ENCODE measurements around the gene SHB.
"Not testable (repeated sequence)": the region's sequence is repeated elsewhere in the genome, so short reads cannot be mapped to it uniquely, and the experiment has no call there.

SHB gene

DNA sequence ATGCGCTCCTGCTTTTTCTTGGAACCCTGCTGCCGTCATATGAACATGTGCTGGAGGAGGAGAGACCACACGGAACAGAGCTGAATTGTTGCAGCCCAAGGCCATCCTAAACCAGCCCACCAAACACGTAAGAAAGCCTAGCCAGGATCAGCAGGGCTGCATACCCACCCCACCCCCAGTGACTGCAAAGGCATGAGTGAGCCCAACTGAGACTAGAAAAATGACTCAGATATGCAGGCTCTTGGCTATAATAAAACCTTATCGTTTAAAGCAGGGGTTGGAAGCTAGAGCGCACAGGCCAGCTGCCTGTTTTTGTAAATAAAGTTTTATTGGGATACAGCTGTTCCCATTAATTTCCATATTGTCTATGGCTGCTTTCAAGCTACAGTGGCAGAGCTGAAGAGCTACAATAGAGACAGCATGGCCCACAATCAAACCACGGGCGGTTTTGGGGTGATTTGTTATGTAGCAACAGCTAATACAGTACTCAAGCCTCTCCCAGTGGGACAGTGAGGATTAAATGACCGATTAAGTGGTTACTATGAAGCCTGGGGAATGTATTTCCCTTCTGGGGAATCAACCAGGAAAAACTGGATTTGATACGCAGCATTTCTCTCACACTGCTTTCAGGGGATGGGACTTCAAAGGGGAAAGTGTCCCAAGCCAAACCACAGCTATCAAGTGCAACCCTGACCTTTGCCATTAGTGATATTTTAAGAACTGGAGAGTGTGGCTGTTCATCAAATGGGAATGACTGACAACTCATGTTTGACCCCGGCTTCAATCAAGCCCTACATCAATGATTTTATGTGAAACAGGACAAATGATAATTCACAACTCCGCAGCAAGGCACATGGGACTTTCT lies 6.3 kb downstream of the SHB start:
- DNase-seq = no peak

GRCh38 chr9:38062106-38062497 lies 6.9 kb downstream of the SHB start:
- DNase-seq = no peak

GRCh38 chr9:38061326-38061977 lies 7.6 kb downstream of the SHB start:
- no peak for DNase-seq

- no peak for DNase-seq
Measured at GRCh38 chr9:38060681-38061080, 8.3 kb downstream of the SHB start.

DNA sequence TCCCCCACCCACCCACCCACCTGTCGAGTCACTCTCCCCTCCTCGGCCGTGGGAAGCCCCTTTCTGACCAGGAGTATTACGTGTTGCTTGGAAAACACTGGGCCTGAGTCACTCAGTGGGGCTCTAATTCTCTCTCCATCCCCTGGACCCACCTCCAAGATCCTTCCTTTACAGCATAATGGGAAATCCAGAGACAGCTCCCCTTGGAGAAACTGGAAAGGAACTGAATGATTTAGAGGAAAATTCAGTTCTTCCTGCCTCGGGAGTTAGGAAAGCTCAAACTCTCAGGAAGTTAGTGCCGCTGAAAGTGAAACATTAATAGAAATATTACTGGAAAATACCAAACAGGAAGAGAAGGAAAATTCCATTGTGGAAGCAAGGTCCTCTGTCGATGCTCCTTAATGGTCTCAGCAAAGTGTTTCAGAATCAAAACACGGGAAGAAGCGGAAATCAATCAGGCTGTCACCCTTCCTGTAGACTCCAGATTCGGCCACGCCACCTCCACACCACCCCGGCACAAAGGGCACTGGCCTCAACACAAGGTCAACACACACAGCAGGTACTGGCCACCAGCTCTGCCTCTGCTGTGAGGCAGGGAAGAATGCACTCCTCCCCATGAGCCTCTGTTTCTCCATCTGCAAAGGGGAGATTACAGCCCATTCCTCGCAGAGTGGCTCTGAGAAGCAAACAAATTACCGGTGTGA lies 9.6 kb downstream of the SHB start:
- no peak for DNase-seq

DNA sequence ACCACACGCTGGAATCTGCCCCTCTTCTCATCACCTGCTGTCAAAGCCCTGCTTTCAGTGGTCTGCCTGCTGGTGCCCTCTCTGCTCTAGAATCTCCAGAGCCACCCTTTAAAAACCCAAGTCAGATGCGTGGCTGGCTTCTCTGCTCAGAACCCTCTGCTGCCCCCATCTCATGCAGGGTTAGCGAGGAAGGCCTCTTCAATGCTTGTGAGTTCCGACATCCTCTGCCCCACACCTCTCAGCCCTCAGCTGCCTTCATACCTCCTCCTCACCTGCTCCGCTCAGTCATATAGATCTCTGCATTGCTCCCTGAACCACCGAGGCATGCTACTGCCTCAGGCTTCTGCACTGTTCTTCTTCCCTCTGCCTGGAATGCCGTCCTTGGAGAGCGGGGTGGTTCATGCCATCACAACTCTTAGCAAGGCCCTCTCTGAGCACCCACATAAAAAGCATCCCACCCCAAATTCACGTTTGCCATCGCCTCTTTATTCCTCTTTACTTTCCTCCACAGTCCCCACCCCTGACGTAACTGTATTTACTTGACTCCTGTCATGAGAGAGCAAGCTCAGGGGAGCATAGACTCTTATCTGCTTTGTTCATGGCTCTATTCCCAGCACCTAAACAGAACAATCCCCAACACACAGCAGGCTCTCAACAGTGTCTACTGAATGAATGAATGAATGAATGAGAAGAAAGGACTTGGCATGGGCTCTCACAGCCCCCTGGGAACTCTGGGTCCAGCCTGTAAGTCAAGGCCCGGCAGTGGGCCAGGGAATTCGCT lies 10.4 kb downstream of the SHB start:
- DNase-seq = no peak

GRCh38 chr9:38057416-38058195 lies 11.4 kb downstream of the SHB start:
- DNase-seq = no peak

DNA sequence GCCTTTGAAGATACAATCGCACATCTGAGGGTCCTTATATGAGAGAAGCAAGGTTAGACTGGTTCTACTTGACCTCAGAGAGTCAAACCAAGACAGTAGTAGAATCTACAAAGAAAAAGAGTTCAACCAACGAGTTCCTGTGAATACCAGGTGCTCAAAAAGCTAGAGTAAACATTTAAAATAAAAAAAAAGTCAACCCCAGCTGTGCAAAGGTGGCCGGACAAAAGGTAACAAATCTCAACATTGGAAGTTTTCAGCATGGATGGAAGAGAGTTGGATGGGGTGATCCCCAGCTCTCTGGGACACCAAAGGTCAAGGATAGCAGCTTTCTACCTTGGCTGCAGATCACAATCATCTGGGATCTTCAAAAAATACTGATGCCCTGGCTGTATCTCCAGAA lies 14.4 kb downstream of the SHB start:
- no peak for DNase-seq

- DNase-seq = no peak
Measured at GRCh38 chr9:38053697-38054461, 15.1 kb downstream of the SHB start.

DNA sequence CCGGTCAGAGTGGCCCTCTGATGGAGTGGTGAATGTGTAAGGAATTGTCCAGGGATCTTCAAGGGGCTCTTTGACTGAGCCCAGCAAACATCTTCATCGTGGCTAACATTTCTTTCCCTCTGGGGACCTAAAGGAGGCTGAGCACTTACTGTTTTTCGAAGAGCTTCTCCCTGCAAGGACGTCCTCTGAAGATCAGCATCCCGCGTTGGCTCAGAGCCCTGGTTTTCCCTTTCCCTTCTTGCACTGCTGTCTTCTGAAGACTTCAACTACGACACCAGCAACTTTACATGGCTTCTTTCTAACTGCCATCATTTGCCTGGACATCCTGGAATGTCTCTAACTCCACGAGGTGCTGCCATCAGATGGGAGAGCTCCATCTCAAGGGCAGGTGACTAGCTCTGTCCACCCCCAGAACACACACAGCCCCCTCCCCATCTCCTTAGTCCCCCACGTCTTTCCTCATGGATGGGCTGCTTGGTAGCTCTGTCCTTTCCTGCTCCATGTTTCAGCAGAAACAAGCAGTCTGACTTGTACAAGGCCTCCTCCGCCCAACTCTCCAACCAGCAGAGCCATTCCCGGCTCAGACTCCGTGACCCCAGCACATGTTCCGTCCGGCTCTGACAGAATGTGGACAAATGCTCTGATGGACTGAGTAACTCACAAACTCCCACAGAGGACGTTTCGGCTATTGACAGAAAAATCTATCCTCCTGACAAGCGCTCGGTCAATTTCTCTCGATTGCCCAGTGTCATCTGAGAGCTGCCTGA lies 17.1 kb downstream of the SHB start:
- no peak for DNase-seq

- no peak for DNase-seq
Measured at GRCh38 chr9:38048316-38048969, 20.6 kb downstream of the SHB start.

GRCh38 chr9:38047301-38048251 lies 21.5 kb downstream of the SHB start:
- no peak for DNase-seq

DNA sequence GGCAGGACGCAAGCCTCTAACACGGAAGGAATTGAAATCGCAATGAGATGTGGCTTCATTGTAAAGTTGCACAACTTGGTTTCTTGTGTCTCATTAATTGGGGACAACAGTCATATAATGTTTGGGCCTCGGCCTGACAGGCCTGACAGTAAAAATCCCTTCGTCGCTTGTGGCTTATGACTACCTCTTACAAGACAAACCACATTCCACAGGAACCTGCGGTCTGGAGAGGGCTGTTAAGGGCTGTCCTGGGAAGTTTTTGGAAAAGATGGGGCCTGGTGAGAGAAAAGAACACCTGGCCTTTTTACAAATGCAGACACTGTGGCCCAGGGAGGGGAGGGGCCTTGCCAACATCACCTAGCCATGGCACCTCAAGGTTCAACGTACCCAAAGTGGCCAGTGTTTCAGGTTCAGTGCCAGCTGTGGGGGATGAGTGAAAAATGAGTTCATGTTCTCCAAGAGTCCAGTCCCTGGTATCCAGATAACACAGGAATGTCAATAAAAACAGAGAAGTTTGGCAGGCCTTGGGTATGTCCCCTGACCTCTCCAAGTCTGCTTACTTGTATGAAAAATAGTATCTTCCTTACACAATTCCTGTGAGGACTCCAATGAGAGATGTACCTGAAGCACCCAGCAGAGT lies 22.2 kb downstream of the SHB start:
- no peak for DNase-seq

DNA sequence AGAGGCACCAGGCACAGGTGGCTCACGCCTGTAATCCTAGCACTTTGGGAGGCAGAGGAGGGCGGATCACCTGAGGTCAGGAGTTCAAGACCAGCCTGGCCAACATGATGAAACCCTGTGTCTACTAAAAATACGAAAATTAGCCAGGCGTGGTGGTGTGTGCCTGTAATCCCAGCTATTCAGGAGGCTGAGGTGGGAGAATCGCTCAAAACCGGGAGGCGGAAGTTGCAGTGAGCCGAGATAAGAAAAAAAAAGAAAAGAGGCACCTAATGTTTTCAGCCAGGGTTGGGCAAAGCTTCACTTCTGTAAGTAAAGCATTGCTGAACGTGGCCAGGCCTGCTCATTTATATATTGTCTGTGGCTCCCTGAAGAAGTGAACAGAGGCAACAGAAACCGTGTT lies 23.1 kb downstream of the SHB start:
- DNase-seq = not testable (repeated sequence)

- DNase-seq = no peak
Measured at GRCh38 chr9:38044706-38045105, 24.3 kb downstream of the SHB start.

DNA sequence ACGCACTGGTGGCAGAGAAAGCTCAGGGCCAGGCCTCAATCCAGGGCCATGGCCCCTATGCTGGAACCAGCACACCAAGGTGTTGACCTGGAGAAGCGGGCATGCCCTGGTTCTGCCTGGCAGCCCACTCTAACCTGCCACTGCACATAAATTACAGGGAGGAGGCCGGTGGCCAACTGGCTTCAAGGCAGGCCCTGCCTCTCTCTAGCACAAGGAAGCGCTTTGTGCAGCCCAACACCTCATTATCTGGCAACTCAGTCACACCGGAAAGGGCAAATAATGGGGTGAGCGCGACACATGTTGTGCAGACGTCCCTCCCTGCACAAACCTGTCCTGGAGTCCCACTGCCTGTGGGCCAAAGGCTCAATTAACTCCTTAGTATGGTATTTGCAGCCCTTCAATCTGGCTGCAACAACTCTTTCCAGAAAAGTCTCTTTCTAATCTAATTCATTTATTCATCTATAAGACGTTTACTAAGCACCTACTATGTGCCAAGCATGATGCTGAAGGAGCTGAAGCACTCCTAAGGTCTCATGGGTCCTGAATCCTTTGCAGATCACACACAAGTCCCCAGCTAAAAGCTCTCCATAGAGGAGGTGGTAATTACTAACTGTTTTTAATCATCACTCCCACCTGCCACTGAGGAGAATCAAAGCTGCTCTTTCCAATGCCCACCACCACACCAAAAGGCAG lies 24.9 kb downstream of the SHB start:
- no peak for DNase-seq

- no peak for DNase-seq
Measured at GRCh38 chr9:38042626-38043357, 26.2 kb downstream of the SHB start.

All from NCI-H1048 (cell line).